OCI-LY7 (cell line): ENCODE measurements around the gene CHST8. TPM values are rescaled to one million over a fixed set of nuclear protein-coding genes. Genes with fewer than 3 reads are reported as not detected.

ENCODE experiments used
- BruUV-seq: library from RNA; stranded (reverse); fragments of 400-500 nt; replicated peaks from 2 replicates; lab custom pipeline; 2021; lab: Mats Ljungman, UMichigan
- CTCF ChIA-PET: fragments of 300-600 bp; sonication (Branson Sonifier 250); formaldehyde crosslinking; loops from one replicate; lab custom pipeline; 2022; ENCODE audit warnings: antibody characterized with exemption; ENCODE audit not compliant: unreplicated experiment; lab: Charles Lee
- POLR2A ChIA-PET: fragments of 300-600 bp; sonication (Branson Sonifier 250); formaldehyde crosslinking; loops from one replicate; lab custom pipeline; 2022; ENCODE audit warnings: antibody characterized with exemption; lab: Charles Lee
- DNase-seq: peaks from one replicate; pipeline ENCODE4 v3.0.0-alpha.2; 2015; ENCODE audit warnings: low spot score
- H2AFZ ChIP-seq: fragments of 200-600 bp; sonication (generic), shearing (Covaris generic); 2 replicates; pipeline ENCODE4 v1.6.1; 2014; ENCODE audit warnings: mild to moderate bottlenecking, antibody characterized with exemption, low read length, moderate library complexity
- H3K27ac ChIP-seq: fragments of 200-600 bp; sonication (generic); 2 replicates; pipeline ENCODE4 v1.5.1; 2014; ENCODE audit warnings: mixed run types, low read depth, mild to moderate bottlenecking, moderate library complexity, low read length, inconsistent platforms; ENCODE audit not compliant: poor library complexity, severe bottlenecking
- H3K36me3 ChIP-seq: fragments of 200-600 bp; sonication (generic); 2 replicates; pipeline ENCODE4 v1.6.1; 2014; ENCODE audit warnings: mild to moderate bottlenecking, antibody characterized with exemption, low read length, moderate library complexity, mixed read lengths; ENCODE audit not compliant: insufficient read depth
- H3K4me1 ChIP-seq: fragments of 200-600 bp; sonication (generic); 2 replicates; pipeline ENCODE4 v1.5.1; 2014; ENCODE audit warnings: mild to moderate bottlenecking, low read length; ENCODE audit not compliant: insufficient read depth, poor library complexity, severe bottlenecking
- H3K4me2 ChIP-seq: fragments of 200-600 bp; sonication (generic); 2 replicates; pipeline ENCODE4 v1.6.1; 2014; ENCODE audit warnings: mild to moderate bottlenecking, low read length
- H3K4me3 ChIP-seq: fragments of 200-600 bp; sonication (generic); 2 replicates; pipeline ENCODE4 v1.5.1; 2014; ENCODE audit warnings: mild to moderate bottlenecking, low read depth, low read length; ENCODE audit not compliant: poor library complexity, severe bottlenecking
- H3K79me2 ChIP-seq: fragments of 200-600 bp; sonication (generic); 2 replicates; pipeline ENCODE4 v1.6.1; 2016; ENCODE audit warnings: low read depth, mild to moderate bottlenecking, low read length, moderate library complexity, mixed read lengths; ENCODE audit not compliant: insufficient read depth
- H3K9me2 ChIP-seq: fragments of 200-600 bp; sonication (generic); 2 replicates; pipeline ENCODE4 v1.6.1; 2016; ENCODE audit warnings: mild to moderate bottlenecking, low read length, mixed read lengths; ENCODE audit not compliant: insufficient read depth
- H3K9me3 ChIP-seq: fragments of 200-600 bp; sonication (generic); 2 replicates; pipeline ENCODE4 v1.6.1; 2014; ENCODE audit warnings: mild to moderate bottlenecking, mixed run types, low read length, mixed read lengths
- H4K20me1 ChIP-seq: fragments of 200-600 bp; sonication (generic); 2 replicates; pipeline ENCODE4 v1.6.1; 2014; ENCODE audit warnings: mild to moderate bottlenecking, antibody characterized with exemption, low read length, moderate library complexity, mixed read lengths; ENCODE audit not compliant: insufficient read depth
- CTCF ChIP-seq: fragments of 200-600 bp; sonication (generic); conservative IDR thresholded peaks from 2 replicates; pipeline ENCODE4 v1.5.1; 2014; ENCODE audit warnings: mild to moderate bottlenecking, antibody characterized with exemption, low read length, moderate library complexity, mixed read lengths
- EZH2phosphoT487 ChIP-seq: fragments of 200-600 bp; sonication (generic); IDR thresholded peaks from 2 replicates; pipeline ENCODE4 v1.6.1; 2018; ENCODE audit warnings: low read depth, borderline replicate concordance, mild to moderate bottlenecking, mixed run types, antibody characterized with exemption, low read length, moderate library complexity, mixed read lengths
- intact Hi-C: fragments of 100-400 bp; cut with micrococcal nuclease; formaldehyde crosslinking; loops from one replicate; pipeline ENCODE4 v1.10.0; 2022; ENCODE audit not compliant: unreplicated experiment
- total RNA-seq, 2 experiments: library from RNA; depleted of rRNA in 1 of 2; stranded (reverse); fragments of >200 nt in 1 of 2; shearing (Covaris generic) in 1 of 2; gene quantifications; 2 replicates each; pipeline ENCODE4 v1.2.3, GENCODE V29; 2014 to 2022

Gene CHST8
- total RNA-seq, 2 experiments from 2014 or later = not detected

DNA sequence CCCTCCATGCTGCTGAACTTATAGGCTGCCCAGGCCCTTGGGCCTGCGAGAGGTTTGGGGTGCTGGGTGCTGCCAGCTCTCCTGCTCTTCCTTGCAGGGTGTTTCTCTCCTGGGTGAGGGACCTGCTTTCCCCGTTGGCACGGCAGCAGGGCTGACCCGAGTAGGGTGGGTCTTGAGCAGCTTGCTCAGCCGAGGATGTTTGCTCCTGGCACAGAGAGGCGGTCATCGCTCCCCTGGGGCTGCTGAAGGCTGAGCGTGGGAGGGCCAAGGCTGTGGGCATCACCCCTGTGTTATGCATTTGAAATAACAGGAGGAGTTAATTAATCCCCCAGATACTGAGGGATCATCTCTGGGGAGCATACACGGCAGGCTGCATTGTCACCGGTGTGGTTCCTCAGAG lies 180.2 kb downstream of the CHST8 start:
- no peaks in the 10 kb centered on the region for H3K79me2 ChIP-seq
- TF ChIP-seq EZH2phosphoT487 (no peak), CTCF (no peak)
- CTCF ChIA-PET = no interaction called here

GRCh38 chr19:33802801-33803200 lies 181.0 kb downstream of the CHST8 start:
- H2AFZ ChIP-seq = no peak overlapping the region
- no peaks in the 10 kb centered on the region for H3K9me2 ChIP-seq
- H3K4me1 ChIP-seq = peaks cover 6% of the 10 kb centered on the region
- no peak for DNase-seq
- BruUV-seq = no TSS peak
- no peak overlapping the region for H3K4me2 ChIP-seq
- H3K4me3 ChIP-seq = no peak overlapping the region
- H3K79me2 ChIP-seq = no peaks in the 10 kb centered on the region
- intact Hi-C loops = no loop called here
- TF ChIP-seq CTCF = no peak
- TF ChIP-seq EZH2phosphoT487 = no peak
- no peak overlapping the region for H3K27ac ChIP-seq
- CTCF ChIA-PET = no interaction called here
- no peaks in the 10 kb centered on the region for H3K9me3 ChIP-seq
- POLR2A ChIA-PET = no interaction called here
- H3K36me3 ChIP-seq = peaks cover 68% of the 10 kb centered on the region
- H4K20me1 ChIP-seq = no peaks in the 10 kb centered on the region

More for the DNA sequence above, 180.2 kb downstream of the CHST8 start:
- Histone ChIP-seq H3K9me2 (no peaks in the 10 kb centered on the region), H3K4me1 (peaks cover 8% of the 10 kb centered on the region), H3K4me3 (no peak overlapping the region), H3K27ac (no peak overlapping the region), H3K9me3 (no peaks in the 10 kb centered on the region), H2AFZ (no peak overlapping the region), H4K20me1 (no peaks in the 10 kb centered on the region), H3K36me3 (peaks cover 62% of the 10 kb centered on the region), H3K4me2 (no peak overlapping the region)
- BruUV-seq = no TSS peak
- DNase-seq = no peak
- POLR2A ChIA-PET = interaction anchor here (1.1 kb wide), 1 partner anchor 424 kb away, joined by 3 read pairs; no protein-coding TSS in a partner anchor
- intact Hi-C loops = no loop called here

DNA sequence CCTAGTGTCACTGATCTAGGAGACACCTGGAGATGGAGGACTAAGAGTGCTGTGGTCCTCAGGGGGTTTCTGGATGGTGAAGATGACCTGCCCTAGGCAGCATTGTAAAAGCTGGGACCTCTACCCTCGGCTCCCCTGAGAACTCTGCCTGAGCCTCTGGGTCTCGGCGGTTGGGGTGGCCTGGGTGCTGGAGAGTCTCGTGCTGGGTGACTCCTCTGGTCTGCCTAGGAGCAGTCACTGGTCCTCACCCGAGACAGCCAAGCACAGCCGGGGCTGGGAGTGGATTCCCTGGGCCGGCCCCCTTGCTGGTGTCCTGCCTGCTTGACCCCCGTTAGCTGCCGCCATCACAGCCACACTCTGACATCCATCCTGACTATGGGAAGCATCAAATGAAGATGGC lies 181.6 kb downstream of the CHST8 start:
- Histone ChIP-seq H3K9me3 (no peaks in the 10 kb centered on the region), H3K4me2 (no peak overlapping the region), H3K79me2 (no peaks in the 10 kb centered on the region), H3K4me3 (no peak overlapping the region), H4K20me1 (no peaks in the 10 kb centered on the region), H3K4me1 (no peaks in the 10 kb centered on the region), H3K36me3 (peaks cover 74% of the 10 kb centered on the region), H2AFZ (no peak overlapping the region), H3K27ac (no peak overlapping the region), H3K9me2 (no peaks in the 10 kb centered on the region)
- no TSS peak for BruUV-seq
- TF ChIP-seq CTCF = no peak
- no peak for TF ChIP-seq EZH2phosphoT487
- no peak for DNase-seq
- CTCF ChIA-PET = no interaction called here
- intact Hi-C loops = no loop called here
- POLR2A ChIA-PET = no interaction called here
